Spleen (tissue), 7 donors: ENCODE results near the gene CFAP20.

Experiments used
- CTCF ChIP-seq, 11 experiments: fragments of 200-600 bp in 7 of 11; fragments of 450-650 bp in 4 of 11; sonication (generic) in 4 of 11; IDR thresholded peaks in 8 of 11; conservative IDR thresholded peaks in 3 of 11; 1 replicate in 7 of 11; 2 replicates in 4 of 11; pipeline versions ENCODE4 v1.4.0 to v1.8.0; 2016 to 2021; ENCODE audit warnings: antibody characterized with exemption in 11 of 11, inconsistent platforms in 4 of 11, mild to moderate bottlenecking in 1 of 11
- POLR2A ChIP-seq, 3 donors: fragments of 450-650 bp; IDR thresholded peaks; one replicate each; pipeline ENCODE4 v1.5.1; 2017; ENCODE audit warnings: antibody characterized with exemption in 3 of 3, mild to moderate bottlenecking in 1 of 3
- donor health status: DM: no; HTN: no; CAD: no; lungs with moderate emphysema.
- donor health status: DM: no; HTN: no; CAD: no.
- donor health status: DM: no; HTN: no; CAD: no.

GRCh38 chr16:58111302-58111627, 17.9 kb downstream of the CFAP20 start:
- no peak for TF ChIP-seq CTCF (IDR thresholded peaks at IDR 0.05 in 8 of 11, conservative IDR thresholded peaks at IDR 0.05 in 3 of 11)
- no peak for TF ChIP-seq POLR2A (IDR thresholded peaks at IDR 0.05)
